ENCODE results near the gene SLIT1.

DNA sequence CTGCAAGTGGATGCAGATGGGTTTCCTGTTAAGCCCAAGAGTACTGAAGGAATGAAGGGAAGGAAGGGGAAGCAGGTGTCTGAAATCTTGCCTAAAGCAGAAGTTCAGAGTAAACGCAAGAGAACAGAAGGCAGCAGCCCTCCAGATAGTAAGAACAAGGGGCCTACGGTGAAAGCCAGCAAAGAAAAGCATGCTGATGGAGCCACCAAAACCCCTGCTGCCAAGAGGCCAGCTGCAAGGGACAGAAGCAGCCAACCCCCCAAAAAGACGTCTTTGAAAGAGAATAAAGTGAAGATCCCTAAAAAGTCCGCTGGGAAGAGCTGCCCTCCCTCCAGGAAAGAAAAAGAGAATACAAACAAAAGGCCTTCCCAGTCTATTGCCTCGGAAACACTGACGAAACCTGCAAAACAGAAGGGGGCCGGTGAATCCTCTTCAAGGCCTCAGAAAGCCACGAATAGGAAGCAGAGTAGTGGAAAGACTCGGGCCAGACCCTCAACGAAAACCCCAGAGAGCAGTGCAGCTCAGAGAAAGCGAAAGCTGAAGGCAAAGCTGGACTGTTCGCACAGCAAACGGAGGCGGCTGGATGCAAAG lies 201.1 kb downstream of the SLIT1 start:
- TF ChIP-seq, protein P1, sequence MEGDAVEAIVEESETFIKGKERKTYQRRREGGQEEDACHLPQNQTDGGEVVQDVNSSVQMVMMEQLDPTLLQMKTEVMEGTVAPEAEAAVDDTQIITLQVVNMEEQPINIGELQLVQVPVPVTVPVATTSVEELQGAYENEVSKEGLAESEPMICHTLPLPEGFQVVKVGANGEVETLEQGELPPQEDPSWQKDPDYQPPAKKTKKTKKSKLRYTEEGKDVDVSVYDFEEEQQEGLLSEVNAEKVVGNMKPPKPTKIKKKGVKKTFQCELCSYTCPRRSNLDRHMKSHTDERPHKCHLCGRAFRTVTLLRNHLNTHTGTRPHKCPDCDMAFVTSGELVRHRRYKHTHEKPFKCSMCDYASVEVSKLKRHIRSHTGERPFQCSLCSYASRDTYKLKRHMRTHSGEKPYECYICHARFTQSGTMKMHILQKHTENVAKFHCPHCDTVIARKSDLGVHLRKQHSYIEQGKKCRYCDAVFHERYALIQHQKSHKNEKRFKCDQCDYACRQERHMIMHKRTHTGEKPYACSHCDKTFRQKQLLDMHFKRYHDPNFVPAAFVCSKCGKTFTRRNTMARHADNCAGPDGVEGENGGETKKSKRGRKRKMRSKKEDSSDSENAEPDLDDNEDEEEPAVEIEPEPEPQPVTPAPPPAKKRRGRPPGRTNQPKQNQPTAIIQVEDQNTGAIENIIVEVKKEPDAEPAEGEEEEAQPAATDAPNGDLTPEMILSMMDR (IDR thresholded peaks at IDR 0.05), result no peak
- TF ChIP-seq POLR2A (IDR thresholded peaks at IDR 0.05), result no peak

Measured in uterus (tissue), 2 donors.